Skeletal muscle satellite cell (primary cell): ENCODE data around the gene SLC35F5.
"Not testable (repeated sequence)": the region's sequence is repeated elsewhere in the genome, so short reads cannot be mapped to it uniquely, and the experiment has no call there.

Source experiments
- H3K27me3 ChIP-seq: 2 replicates; pipeline ENCODE4 v1.7.0; 2013; ENCODE audit warnings: low read length; ENCODE audit not compliant: control insufficient read depth, insufficient read depth
- H3K36me3 ChIP-seq: 2 replicates; pipeline ENCODE4 v1.7.0; 2013; ENCODE audit warnings: mild to moderate bottlenecking, control low read depth, low read length; ENCODE audit not compliant: insufficient read depth
- H3K4me1 ChIP-seq: 2 replicates; pipeline ENCODE4 v1.7.0; 2013; ENCODE audit warnings: low read length; ENCODE audit not compliant: control insufficient read depth, insufficient read depth
- H3K4me2 ChIP-seq: 2 replicates; pipeline ENCODE4 v1.7.0; 2013; ENCODE audit warnings: mild to moderate bottlenecking, low read length
- H3K4me3 ChIP-seq: 2 replicates; pipeline ENCODE4 v1.7.0; 2013; ENCODE audit warnings: low read length
- H3K9ac ChIP-seq: 2 replicates; pipeline ENCODE4 v1.7.0; 2013; ENCODE audit warnings: mild to moderate bottlenecking, low read depth, low read length, moderate library complexity
- H3K9me3 ChIP-seq: replicated peaks from 2 replicates; pipeline ENCODE4 v1.7.0; 2013; ENCODE audit warnings: mild to moderate bottlenecking, control low read depth, low read length

Gene SLC35F5

DNA sequence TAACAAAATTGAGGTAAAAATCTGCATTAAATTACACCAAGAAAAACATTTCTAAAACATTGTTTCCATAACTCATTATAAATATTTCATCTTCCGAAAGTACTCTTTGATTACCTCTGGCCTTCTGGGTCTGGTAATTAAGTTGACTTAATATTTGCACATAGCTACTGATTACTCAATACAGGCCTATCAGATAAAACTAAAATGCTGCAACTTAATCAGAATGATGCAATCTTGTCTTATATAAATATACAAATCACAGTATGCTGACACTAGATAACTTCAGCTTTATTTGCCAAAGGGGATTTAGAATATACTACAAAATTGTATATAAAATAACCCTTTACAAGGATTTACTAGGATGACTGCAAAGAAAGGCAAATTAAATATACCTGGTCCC lies 49.3 kb downstream of the SLC35F5 start:
- H3K4me1 ChIP-seq = no peaks in the 10 kb centered on the region
- H3K9ac ChIP-seq = no peak overlapping the region
- H3K4me3 ChIP-seq = no peak overlapping the region
- H3K4me2 ChIP-seq = no peak overlapping the region
- no peaks in the 10 kb centered on the region for H3K27me3 ChIP-seq
- peaks cover 7% of the 10 kb centered on the region for H3K36me3 ChIP-seq
- H3K9me3 ChIP-seq = no peaks in the 10 kb centered on the region

DNA sequence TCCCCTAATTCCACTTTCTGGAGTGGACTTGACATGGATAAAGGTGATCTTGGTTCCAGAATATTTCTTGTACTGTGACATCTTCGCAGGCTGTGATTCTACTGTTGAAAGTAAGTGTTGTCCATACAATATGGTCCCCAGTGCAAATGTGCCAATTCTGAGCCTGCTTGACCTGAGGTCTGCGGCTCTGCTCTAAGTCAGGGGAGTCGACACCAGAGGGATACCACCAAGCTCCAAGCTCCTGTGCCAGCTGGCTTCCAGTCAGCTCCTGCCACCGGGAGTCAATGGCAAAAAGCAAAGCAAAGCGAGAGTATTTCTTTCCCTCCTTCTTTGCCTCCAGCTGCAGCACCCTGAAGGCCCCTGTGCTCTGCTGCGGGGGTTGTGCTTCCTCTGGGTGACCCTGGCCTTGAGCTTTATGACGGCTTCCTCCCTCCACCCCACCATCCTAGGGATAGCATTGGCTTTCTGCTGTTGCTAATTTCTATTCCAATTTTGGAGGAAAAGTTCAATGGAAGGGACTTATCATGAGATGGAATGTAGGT lies 50.4 kb downstream of the SLC35F5 start:
- no peak overlapping the region for H3K4me3 ChIP-seq
- no peaks in the 10 kb centered on the region for H3K27me3 ChIP-seq
- peaks cover 5% of the 10 kb centered on the region for H3K36me3 ChIP-seq
- H3K4me2 ChIP-seq = no peak overlapping the region
- no peaks in the 10 kb centered on the region for H3K4me1 ChIP-seq
- H3K9me3 ChIP-seq = no peaks in the 10 kb centered on the region
- no peak overlapping the region for H3K9ac ChIP-seq

DNA sequence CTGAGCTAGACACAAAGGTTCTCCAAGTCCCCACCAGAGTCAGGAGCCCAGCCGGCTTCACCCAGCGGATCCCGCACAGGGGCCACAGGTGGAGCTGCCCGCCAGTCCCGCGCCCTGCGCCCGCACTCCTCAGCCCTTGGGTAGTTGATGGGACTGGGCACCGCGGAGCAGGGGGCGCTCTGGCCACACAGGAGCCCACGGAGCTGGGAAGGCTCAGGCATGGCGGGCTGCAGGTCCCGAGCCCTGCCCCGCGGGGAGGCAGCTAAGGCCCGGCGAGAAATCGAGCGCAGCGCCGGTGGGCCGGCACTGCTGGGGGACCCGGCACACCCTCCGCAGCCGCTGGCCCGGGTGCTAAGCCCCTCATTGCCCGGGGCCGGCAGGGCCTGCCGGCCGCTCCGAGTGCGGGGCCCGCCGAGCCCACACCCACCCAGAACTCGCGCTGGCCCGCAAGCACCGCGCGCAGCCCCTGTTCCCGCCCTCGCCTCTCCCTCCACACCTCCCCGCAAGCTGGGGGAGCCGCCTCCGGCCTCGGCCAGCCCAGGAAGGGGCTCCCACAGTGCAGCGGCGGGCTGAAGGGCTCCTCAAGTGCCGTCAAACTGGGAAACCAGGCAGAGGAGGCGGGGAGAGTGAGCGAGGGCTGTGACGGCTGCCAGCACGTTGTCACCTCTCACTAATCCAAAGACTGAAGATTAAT lies 52.0 kb downstream of the SLC35F5 start:
- not testable (repeated sequence) for H3K4me3 ChIP-seq, H3K36me3 ChIP-seq, H3K9me3 ChIP-seq, H3K4me2 ChIP-seq, H3K9ac ChIP-seq, H3K4me1 ChIP-seq, H3K27me3 ChIP-seq

DNA sequence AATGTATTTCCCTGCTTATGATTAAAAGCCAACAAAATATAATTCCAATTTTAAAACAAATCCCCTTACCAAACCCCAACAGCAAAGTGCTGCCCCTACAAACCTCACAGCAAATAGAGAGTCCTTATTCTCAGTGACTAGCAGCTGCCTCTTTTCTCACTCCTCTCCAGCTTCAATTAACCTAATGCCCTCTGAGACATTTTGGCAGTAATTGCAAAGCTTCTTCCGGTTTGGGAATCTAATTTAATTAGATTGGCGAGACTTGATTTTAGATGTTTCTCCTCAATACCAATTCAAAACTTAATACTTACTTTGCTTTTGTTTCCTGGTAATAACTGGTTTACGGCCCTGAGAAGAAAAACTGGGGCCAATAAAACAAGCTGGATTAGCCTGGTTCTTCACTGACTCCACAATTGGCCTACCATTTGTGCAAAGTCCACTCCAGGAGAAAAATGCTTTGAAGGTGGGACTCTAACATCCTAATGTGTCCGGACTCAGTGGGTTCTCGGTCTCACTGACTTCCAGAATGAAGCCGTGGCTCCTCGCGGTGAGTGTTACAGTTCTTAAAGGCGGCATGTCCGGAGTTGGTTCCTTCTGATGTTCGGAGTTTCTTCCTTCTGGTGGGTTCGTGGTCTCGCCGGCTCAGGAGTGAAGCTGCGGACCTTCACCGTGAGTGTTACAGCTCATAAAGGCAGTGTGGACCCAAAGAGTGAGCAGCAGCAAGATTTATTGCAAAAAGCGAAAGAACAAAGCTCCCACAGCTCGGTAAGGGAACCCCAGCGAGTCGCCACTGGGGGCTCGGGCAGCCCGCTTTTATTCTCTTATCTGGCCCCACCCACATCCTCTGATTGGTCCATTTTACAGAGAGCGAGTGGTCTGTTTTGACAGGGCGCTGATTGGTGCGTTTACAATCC lies 52.8 kb downstream of the SLC35F5 start:
- Histone ChIP-seq H3K4me1 (no peaks in the 10 kb centered on the region), H3K4me2 (no peak overlapping the region), H3K9me3 (no peaks in the 10 kb centered on the region), H3K4me3 (no peak overlapping the region), H3K36me3 (no peaks in the 10 kb centered on the region), H3K27me3 (no peaks in the 10 kb centered on the region), H3K9ac (no peak overlapping the region)

DNA sequence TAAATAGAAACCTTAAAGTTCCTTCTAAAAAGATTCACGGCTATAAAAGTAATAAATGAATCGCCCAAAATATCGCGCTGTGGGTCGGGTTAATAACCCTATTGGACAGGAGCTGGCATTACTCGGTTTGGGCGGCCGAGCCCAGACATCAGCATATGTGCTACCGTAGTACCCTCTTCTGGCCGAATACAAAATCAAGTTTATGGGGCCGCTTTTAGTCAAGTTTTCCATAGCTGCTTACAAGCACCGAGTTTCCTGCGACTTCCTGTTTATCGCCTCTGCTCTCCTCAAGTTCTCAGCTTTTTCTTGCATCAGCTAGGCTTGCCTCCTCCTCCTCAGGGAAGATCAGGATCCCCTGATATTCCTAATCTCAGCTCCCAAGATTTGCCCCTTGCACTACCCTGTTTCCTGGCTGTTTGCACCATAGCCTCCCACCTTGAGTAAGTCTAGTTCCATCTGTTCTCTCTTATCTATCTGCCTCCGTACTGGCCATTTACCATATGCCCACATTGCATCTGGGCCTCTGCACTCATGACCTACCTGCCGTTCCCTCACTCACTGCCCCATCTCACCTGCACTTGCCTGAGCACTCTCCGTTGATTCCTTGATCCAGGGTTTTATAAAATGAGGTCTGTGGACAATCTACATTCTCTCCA lies 56.1 kb downstream of the SLC35F5 start:
- peak overlapping the region; percentile 13 for H3K4me2 ChIP-seq
- no peak overlapping the region for H3K4me3 ChIP-seq
- no peaks in the 10 kb centered on the region for H3K27me3 ChIP-seq
- H3K9me3 ChIP-seq = no peaks in the 10 kb centered on the region
- no peaks in the 10 kb centered on the region for H3K4me1 ChIP-seq
- H3K36me3 ChIP-seq = no peaks in the 10 kb centered on the region
- no peak overlapping the region for H3K9ac ChIP-seq

DNA sequence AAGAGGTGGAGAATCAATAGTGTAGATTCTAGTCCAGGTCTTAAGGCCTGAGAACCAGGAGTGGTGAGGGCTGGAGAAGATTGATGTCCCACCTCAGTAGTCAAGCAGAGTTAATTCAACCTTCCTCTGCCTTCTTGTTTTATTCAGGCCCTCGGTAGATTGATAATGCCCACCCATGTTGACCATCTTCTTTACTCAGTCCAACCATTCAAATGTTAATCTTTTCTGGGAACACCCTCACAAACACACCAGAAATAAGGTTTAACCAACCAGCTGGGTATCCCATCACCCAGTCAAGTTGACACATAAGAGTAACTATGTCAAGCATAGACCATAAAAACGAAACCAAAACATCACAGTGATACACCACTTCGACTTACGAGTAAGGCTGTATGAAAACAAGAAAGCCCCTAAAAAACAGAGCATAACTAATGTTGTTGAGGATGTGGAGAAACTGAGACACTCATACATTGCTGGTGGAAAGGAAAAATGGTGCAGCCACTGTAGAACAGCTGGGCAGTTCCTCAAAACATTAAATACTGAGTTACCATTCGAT lies 57.5 kb downstream of the SLC35F5 start:
- H3K9ac ChIP-seq = no peak overlapping the region
- no peak overlapping the region for H3K4me3 ChIP-seq

DNA sequence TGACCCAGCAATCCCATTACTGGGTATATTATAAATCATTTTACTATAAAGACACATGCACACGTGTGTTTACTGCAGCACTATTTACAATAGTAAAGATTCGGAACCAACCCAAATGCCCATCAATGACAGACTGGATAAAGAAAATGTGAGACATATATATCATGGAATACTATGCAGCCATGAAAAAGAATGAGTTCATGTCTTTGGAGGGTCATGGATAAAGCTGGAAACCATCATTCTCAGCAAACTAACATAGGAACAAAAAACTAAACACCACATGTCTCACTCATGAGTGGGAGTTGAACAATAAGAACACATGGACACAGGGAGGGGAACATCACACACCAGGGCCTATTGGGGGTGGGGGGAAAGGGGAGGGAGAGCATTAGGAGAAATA lies 58.2 kb downstream of the SLC35F5 start:
- H3K9ac ChIP-seq, H3K4me3 ChIP-seq, H3K36me3 ChIP-seq, H3K9me3 ChIP-seq, H3K4me1 ChIP-seq, H3K27me3 ChIP-seq, H3K4me2 ChIP-seq: not testable (repeated sequence)

More for the DNA sequence above, 57.5 kb downstream of the SLC35F5 start:
- Histone ChIP-seq H3K4me1 (no peaks in the 10 kb centered on the region), H3K4me2 (no peak overlapping the region), H3K36me3 (no peaks in the 10 kb centered on the region), H3K27me3 (no peaks in the 10 kb centered on the region), H3K9me3 (no peaks in the 10 kb centered on the region)

DNA sequence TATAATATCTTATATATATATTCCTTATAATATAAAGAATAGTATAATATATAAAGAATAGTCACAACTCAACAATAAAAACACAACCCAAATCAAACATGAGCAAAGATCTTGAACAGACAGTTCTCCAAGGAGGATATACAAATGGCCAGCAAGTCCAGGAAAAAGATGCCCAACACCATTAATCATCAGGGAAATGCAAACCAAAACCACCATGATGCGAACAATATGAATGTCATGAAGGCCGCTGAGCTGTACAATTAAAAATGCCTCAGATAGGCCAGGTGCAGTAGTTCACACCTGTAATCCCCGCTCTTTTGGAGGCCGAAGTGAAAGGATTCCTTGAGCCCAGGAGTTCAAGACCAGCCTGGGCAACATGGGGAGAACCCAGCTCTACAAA lies 58.9 kb downstream of the SLC35F5 start:
- H3K9ac ChIP-seq = no peak overlapping the region
- H3K36me3 ChIP-seq = no peaks in the 10 kb centered on the region
- no peaks in the 10 kb centered on the region for H3K4me1 ChIP-seq
- no peak overlapping the region for H3K4me3 ChIP-seq
- H3K9me3 ChIP-seq = no peaks in the 10 kb centered on the region
- no peak overlapping the region for H3K4me2 ChIP-seq
- no peaks in the 10 kb centered on the region for H3K27me3 ChIP-seq

DNA sequence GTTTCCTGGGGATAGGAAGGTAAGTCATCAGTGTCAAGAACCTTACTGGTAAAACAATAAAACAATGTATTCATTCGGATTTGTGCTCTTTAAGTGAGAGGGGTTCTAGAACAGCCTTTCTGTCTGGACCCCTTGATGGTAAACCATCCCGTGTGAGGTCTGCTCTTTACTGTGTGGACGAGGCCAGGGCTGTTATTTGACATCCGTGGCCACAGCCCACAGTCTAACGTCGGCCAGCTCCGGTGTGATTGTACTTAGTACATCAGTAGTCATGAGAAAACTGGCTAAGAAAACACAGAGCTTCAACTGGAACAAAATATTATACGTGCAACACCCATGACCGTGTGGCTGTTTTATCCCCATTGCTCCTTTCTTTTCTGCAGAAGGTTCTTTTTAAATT lies 62.0 kb downstream of the SLC35F5 start:
- H3K4me2 ChIP-seq = no peak overlapping the region
- no peaks in the 10 kb centered on the region for H3K27me3 ChIP-seq
- H3K4me1 ChIP-seq = no peaks in the 10 kb centered on the region
- H3K4me3 ChIP-seq = no peak overlapping the region
- no peaks in the 10 kb centered on the region for H3K36me3 ChIP-seq
- no peaks in the 10 kb centered on the region for H3K9me3 ChIP-seq
- H3K9ac ChIP-seq = no peak overlapping the region

DNA sequence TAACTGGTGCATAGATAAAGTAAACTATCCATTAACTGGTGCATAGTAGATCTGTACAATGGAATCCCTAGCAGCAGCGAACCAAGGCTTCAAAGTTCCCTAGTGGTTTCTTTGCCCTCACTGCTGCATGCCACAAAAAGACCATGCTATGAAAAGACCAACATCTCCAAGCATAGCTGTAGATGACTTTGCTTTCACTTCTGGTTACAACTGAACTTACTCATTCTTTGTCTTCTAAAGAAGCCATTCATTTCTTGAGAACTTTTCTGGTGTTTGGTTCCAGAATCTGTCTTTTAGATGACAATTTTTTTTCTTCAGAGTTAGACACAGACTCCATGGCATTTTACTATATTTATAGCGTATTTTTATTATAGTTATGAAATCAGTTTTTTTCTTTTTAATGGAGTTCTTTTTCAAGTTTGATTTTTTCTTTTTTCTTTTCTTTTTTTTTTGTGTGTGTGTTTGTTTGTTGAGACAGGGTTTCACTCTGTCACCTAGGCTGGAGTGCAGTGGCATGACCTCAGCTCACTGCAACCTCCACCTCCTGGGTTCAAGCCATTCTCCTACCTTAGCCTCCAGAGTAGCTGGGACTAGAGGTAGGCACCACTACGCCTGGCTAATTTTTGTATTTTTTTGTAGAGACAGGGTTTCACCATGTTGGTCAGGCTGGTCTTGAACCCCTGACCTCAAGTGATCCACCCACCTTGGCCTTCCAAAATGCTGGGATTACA lies 63.6 kb downstream of the SLC35F5 start:
- H3K9ac ChIP-seq = no peak overlapping the region
- H3K4me3 ChIP-seq = no peak overlapping the region
- no peaks in the 10 kb centered on the region for H3K4me1 ChIP-seq
- H3K36me3 ChIP-seq = no peaks in the 10 kb centered on the region
- H3K4me2 ChIP-seq = no peak overlapping the region
- no peaks in the 10 kb centered on the region for H3K27me3 ChIP-seq
- no peaks in the 10 kb centered on the region for H3K9me3 ChIP-seq

DNA sequence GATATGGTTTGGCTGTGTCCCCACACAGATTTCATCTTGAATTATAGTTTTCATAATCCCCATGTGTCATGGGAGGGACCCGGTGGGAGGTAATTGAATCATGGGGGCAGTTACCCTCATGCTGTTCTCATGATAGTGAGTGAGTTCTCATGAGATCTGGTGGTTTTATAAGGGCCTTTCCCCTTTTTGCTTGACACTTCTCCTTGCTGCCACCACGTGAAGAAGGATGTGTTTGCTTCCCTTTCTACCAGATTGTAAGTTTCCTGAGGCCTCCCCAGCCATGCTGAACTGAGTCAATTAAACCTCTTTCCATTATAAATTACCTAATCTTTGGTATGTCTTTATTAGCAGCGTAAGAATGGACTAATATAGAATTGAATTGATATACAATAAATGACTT lies 65.6 kb downstream of the SLC35F5 start:
- not testable (repeated sequence) for H3K9ac ChIP-seq, H3K36me3 ChIP-seq, H3K4me2 ChIP-seq, H3K27me3 ChIP-seq, H3K9me3 ChIP-seq, H3K4me3 ChIP-seq, H3K4me1 ChIP-seq
